NOMO-1 (cell line): ENCODE data around the gene DCLK3.

Experiments
- DNase-seq, 2 experiments: peaks; one replicate each; lab custom pipeline; 2025; ENCODE audit not compliant: unreplicated experiment in 2 of 2; lab: John Stamatoyannopoulos, UW

The DCLK3 gene, protein sequence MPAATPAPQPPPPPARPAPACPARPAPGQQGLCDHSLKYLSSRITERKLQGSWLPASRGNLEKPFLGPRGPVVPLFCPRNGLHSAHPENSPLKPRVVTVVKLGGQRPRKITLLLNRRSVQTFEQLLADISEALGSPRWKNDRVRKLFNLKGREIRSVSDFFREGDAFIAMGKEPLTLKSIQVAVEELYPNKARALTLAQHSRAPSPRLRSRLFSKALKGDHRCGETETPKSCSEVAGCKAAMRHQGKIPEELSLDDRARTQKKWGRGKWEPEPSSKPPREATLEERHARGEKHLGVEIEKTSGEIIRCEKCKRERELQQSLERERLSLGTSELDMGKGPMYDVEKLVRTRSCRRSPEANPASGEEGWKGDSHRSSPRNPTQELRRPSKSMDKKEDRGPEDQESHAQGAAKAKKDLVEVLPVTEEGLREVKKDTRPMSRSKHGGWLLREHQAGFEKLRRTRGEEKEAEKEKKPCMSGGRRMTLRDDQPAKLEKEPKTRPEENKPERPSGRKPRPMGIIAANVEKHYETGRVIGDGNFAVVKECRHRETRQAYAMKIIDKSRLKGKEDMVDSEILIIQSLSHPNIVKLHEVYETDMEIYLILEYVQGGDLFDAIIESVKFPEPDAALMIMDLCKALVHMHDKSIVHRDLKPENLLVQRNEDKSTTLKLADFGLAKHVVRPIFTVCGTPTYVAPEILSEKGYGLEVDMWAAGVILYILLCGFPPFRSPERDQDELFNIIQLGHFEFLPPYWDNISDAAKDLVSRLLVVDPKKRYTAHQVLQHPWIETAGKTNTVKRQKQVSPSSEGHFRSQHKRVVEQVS

DNA sequence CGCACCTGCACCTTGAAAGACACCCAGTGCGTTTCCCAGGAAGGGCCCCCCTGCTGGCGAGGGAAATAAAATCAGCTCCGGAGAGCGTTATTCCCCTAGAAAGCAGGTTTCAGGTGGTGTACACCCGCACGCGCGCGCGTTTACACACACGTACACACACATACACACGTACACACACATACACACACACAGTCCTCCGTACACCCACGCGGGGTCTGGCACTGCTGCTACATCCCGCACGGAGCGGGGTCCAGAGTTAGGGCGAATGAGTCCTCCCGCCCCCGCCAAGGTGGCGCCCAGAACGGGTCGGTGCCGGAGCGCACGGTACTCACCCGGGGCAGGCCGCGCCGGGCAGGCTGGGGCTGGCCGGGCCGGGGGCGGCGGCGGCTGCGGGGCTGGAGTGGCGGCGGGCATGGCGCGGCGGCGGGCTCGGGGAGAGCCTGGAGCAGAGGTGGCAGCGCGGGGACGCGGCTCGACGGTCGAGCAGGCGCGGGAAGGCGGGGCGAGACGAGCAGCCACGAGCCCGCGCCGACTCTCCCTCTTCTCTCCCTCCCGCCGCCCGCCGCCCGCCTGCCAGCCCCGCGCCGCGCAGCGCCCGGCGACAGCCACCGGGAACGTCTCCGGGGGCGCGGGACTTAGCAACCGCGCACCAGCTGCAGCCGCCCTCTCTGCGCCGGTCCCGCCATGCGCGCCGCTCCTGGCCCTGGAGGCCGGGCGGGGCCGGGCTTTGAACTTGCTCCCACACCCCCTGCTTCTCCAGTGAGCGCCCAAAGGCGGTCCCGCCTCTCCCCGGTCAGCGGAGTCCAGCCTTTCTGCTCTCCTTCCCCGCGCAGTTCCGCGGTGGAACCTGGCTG, at the start of gene DCLK3:
TSS of gene DCLK3 (minus strand) at position 704 of the 854 bp plus-strand sequence. CDS start at position 414, 290 bp downstream.
- peak in 1 of 2 experiments; percentile 19 for DNase-seq

DNA sequence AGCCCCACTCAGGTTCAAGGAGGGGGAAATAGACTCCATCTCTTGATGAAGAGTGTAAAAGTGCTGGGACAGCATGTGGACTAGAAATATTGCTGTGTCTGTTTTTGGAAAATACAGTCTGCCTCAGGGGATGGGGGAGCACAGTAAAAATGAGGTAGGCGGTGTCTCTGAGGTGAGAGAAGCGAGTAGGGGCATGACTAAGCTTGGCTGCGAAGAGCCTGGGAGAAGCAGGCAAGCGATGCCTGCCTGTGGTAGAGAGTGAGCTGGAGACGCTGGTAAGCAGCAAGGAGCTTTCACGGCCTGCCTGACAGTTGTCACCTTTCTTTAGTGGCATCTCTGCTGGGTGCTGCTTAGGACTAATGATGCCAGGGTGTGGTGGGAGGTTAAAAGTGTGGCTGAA, 49.0 kb upstream of the DCLK3 start:
- DNase-seq: no peak

DNA sequence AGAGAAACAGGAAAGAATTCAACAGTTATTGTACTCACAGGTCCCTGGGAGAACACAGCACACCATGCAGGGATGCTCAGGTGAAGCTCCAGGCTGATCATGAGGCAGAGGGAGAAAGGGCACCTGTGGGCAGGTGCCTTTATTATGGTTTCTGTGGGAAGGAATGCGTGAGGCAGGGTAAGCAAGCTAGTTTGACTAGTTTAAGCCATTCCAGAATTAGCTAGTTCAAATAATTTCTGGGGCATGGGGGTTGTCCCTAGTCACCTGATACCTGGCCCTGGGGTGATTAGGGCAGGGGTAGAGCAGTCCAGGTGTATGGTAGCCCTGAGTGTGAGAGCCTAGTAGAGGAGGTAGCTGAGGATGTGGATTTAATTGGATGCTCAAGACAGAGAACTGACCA, 47.9 kb upstream of the DCLK3 start:
- no peak for DNase-seq

DNA sequence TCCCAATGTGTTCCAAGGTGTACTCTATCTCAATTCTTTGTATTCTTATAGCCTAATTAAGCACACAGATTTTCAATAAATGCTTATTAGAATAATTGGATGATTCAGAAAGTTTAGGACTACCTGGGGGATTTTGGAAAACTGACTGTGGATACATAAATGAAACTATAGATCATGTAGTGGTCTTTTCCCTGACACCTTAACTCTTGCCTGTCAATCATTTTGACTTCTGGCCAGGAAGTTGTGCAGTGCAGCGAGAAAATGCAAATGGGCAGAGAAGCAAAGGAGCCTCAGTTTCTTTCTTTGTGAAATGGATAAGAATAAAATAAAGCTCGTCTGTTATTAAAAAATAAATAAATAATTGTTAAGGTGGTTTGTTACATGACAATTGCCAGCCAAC, 47.4 kb upstream of the DCLK3 start:
- DNase-seq: no peak

DNA sequence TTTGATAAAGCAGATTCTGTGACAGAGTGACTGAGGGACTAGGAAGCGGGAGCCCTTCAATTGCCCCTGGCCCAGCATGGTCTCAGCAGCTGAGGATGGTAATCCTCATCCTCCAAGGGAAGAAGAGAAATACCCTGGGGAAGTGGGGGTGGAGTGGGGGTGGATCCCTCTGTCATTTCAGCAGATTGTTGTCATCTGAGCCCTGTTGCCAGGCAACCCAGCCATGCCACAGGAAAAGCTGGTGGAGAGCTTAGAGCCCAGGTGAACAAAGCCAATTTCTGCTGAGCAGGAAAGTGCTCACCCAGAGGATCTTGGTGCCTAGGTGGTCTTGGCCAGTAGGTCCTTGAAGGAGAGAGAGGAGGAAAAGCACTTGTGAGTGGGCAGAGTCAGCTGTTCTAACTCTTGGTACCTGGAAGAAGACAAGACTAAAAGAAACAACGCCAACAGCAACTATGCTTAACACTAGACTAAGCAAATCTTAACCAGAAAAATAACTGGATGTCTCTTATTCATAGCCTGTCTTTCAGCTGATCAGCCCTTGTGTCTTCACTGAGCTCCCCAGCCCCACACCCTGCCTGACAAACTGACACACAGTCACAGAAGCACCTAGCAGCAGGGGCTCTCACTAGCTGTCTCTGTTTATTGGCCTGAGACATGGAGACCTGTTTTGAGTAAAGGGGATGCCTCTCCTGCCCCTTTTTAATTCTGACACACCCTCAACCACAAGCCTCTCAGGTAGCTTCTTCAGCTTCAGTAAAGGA, 40.1 kb upstream of the DCLK3 start:
- DNase-seq: no peak

DNA sequence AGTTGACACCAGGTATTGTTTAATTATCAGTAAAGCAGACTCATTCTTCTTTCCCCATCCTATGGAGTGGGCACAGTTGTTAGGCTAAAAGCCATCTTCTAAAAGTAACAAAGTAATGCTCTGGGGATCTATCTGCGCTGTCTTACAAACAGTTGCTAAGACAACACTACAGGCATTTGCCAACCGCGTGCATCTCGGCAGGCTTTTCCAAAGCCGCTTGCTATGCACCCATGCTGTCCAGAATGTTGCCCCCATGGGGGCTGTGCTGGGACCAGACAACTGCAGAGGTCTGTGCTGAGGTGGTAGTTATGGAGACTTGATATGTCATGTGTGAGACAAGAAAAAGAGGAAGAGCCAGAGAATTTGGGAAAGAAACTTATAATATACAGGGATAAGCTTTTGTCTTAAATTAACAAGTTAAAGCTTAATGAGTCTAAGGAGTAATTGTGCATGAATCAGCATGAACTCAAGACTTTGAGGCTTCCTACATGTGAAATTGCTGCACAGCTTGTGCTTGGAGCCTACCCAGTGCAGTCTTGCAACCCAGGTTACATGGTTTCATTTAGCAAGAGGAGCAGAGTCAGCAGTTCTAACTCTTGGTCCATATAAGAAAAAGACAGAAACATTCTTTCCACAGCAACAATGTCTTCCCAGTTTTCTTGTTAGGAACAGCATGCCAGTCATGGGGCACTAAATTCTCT, 38.9 kb upstream of the DCLK3 start:
- DNase-seq: no peak

DNA sequence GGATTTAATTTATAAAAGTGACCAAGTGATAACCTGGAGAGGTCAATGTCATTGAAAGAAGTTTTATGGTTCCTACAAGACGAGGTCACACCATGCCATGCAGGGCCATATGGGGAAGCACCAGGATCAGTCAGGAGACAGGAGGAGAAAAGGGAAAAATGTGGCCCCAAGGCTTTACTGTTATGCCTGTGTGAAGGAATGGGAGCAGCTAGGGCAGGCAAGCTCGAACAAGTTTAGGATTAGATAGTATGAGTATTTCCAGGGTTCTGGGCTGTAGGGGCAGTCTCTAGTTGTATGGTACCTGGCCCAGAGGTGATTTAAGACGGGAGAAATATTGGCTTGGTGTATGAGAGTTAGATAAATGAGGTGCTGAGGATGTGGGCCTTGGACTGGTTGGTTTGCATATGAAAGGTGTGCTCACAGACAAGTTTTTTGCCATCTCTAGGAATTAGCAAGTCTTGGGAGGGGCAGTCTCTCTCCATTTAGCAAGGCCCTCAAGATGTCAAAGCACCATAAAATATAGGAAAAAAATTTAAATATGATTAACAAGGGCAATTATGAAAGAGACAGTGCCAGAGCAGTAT, 36.3 kb upstream of the DCLK3 start:
- no peak for DNase-seq

DNA sequence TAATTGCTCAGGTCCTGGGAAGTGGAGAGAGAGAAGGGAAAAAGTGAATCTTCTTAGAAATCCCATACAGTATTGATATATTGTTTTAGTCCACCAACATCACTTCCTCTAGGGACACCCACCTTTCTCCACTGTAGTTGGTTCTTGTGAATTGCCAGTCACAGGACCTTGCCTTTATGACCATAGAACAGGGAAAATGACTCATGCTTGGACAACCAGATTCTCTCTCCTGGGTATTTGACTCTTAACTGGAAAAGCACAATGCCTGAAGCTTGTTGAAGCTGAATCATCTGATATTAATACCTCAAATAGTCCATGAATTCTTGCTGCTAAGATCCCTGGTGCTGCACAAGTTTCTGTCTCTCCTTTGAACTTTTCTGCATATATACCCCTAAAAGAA, 32.5 kb upstream of the DCLK3 start:
- DNase-seq: no peak

DNA sequence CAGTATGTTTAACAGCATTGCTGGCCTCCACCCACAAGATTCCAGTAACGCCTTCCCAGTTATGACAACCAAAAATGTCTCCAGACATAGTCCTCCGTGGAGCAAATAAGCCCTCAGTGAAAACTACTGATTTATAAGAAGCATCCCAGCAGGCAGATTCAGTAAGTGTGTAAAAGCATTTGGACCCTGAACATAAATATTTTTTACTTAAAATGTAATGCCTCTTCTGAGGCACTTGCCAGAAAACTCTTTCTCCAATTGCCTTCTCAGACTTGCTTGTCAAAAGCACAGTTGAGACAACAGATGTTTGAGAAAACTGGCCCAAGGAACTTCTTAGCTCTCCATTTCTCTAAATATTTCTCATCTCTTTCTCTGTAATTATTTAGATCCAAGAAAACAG, 31.8 kb upstream of the DCLK3 start:
- DNase-seq: no peak

DNA sequence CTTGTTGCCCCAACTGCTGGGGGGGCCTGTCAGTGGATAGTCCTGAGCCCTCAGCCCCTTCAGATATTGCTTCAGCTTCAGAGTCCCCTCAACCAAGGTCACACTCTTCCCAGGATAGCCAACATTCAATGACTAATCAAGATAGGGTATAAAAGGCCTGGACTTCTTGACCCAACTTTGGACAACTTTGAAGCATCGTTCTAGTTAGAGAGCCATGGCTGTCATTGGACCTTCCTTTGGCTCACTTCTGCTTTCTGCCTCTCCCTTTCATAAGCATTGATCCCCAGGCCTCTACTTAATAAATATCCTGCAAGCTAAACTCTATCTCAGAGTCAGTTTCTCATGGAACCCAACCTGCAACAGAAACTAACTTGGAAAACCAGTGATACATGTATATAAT, 31.3 kb upstream of the DCLK3 start:
- DNase-seq: no peak

DNA sequence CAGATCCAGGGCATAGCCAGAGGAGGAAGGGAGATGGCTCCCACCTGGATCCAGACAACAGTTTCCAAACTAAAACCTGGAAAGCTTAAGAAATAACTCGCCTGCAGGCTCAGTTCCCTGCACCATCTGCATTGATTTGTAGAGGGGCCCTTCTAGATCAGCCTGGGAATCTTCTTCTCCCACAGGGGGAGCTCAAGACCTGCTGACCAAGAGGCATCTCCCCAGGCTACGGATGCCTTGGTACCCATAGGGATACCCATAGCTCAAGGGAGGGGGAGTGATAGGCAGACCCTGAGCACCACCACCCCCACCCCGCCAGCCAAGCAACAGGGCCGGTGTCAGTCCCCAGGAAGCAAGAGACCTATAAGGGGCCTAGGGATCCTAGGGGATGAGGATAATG, 28.0 kb upstream of the DCLK3 start:
- no peak for DNase-seq

DNA sequence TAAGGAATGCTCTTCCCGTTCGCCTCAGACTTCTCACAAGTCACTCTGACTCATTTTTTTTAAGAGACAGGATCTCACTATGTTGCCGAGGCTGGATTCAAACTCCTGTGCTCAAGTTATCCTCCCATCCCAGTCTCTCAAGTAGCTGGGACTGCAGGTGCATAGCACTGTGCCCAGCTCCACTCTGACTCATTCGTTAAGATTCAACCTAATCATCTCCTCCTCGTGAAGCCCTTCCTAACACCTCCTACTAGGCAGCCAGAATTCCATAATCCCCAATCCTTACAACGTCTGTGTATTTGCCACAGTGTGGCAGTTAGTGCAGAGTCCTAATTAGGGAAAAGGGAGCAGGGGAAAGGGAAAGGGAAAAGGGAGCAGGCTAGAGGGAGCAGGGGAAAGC, 26.4 kb upstream of the DCLK3 start:
- no peak for DNase-seq

DNA sequence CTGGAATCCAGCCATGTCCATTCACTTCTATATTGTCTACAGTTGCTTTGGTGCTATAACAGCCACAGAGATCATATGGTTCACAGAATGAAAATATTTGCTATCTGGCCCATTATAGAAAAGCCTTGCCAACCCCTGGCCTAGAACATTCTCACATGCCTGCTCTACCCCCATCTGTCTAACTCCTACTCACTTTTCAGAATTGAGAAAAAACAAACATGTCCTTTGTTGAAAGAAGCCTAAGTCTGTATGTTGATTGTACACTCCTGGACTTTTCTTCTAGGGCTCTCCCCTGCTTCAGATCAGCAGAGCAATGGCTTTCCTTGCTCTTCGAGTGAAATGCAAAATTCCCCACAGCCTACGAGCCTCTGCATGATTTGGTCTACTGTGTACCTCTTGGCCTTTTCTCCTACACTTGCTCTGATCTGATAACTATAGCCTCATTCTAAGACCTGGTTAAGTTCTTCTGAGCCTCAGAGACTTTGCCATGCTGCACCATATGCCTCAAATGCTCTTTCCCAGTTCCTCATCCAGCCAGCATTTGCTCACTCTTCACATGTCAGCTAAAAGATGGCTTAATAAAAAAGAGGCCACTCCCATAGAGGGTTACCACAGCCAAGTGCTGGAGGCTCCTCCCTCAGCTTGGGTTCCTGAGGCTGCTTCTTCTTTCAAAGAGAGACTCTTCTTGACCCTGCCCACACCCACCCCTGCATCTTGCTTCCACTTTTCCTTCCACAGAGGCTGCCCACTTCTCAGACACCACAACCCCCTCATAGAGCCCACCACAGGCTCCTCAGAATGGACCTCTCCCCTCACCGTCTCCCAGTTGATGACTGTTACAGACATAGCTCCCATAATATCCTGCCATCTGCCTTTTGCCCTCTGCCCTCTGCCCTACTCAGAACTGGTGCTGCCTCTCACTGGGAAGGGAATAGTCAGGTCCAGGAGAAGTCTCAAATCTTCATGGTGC, 22.9 kb upstream of the DCLK3 start:
- peak; percentile 78 to 91 for DNase-seq

DNA sequence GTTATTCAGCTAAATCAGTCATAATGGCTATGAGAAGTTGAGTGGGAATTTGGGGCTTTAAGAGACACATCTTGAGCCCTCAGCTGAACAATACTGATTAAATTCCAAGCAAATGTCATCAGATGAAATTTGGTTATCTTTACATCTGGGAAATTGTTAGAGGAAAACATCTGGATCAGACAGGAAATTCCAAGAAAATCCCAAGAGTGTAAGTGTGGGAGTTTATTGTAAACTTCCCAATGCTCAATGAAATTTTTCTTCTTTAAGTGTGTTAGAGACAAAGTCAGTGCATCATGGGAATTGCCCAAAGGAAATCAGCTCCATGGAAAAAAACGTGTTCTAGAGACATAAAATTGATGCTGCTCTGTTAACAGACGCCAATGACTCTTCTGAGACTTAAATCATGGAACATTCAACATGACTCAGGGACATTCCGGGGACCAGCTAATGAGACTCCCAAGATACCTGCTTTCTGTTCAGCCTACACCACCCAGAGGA, 19.8 kb upstream of the DCLK3 start:
- no peak for DNase-seq

DNA sequence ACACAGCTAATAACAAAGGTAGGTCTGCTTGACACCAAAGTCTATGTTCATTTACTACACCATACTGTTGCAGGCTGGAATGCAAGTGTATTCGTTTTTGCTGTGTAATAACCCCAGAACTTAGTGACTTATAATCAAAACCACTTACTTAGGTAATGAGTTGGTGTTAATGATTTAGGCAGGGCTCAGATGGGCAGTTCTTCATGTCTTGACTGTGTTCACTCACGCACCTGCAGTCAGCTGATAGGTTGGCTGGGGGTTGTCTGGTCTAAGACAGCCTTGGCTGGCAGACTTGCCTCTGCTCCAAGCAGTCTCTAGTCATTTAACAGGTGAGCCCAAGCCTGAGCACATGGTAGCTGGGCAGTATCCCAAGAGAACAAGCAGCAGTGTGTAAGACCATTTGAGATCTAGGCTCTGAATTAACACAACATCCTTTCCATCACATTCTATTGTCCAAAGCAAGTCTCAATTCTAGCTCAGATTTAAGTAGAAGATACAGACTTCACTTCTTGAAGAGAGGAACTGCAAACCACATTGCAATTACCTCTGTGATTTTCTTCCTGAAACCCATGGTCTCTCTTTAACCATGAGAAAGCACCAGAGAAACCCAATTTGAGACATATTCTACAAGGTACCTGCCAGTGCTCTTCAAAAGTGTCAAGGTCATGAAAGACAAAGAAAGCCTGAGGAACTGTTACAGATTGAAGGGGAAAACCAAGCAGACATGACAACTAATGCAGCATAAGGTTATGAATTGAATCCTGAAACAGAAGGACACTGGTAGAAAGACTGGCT, 13.3 kb upstream of the DCLK3 start:
- peak in 1 of 2 experiments; percentile 42 for DNase-seq

DNA sequence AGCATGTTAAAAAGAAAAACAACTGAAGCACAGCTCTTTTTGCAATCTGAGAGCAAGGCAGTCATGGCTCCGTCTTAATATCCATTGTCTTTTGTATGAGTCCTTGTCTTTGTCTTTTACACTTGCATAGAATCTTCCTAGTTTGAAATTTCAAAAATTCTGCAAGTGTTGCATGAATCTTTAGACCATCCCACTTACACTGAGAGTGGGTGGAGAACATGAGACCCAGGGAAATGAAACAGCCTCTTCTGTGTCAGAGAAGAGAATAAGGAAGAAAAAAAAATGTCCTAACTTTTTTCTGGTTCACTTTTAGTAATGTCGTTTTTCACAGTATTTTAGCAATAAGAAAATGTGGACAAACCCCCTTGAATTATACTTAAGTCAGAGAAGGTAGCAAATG, 12.1 kb upstream of the DCLK3 start:
- peak; percentile 38 to 75 for DNase-seq

DNA sequence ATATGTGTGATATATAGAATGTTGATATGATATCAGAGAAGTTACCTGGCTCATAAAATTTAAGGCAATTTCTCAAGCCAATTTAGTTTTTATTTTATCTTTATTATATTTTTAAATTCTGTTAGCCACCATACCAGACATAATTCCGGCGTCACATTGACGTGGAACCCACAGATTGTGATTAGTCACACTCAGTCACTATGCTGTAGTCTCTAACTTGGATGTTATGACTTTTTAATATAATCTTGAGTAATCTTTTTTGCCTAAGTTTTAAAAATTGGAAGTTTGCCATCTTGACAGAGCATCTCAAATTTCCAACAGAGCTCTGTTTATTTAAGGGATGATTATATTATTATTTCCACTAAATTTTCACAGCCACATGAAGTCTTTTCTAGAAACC, 9.7 kb upstream of the DCLK3 start:
- no peak for DNase-seq
